Left renal pelvis (tissue), 4 donors: ENCODE measurements around the gene SRPK2. TPM values are rescaled to one million over a fixed set of nuclear protein-coding genes. Genes with fewer than 3 reads are reported as not detected.

Experiments
- DNase-seq, 4 donors: peaks; one replicate each; pipeline ENCODE4 v3.0.0-alpha.2; 2013; ENCODE audit warnings: low read depth in 4 of 4, low spot score in 3 of 4
- polyA plus RNA-seq, 4 donors: library from polyadenylated mRNA; unstranded; fragments of 120-200 nt; gene quantifications; one replicate each; pipeline ENCODE4 v1.2.1, GENCODE V29; 2013; ENCODE audit not compliant: insufficient read length in 4 of 4

The SRPK2 gene
- polyA plus RNA-seq, 4 donors = 49.2 to 67.3 (median 56.3) TPM

GRCh38 chr7:105229641-105230040, 159.1 kb downstream of the SRPK2 start:
- DNase-seq = no peak

- DNase-seq = no peak
Measured at GRCh38 chr7:105228555-105228954, 160.2 kb downstream of the SRPK2 start.

- no peak for DNase-seq
Measured at GRCh38 chr7:105227391-105227790, 161.3 kb downstream of the SRPK2 start.

DNA sequence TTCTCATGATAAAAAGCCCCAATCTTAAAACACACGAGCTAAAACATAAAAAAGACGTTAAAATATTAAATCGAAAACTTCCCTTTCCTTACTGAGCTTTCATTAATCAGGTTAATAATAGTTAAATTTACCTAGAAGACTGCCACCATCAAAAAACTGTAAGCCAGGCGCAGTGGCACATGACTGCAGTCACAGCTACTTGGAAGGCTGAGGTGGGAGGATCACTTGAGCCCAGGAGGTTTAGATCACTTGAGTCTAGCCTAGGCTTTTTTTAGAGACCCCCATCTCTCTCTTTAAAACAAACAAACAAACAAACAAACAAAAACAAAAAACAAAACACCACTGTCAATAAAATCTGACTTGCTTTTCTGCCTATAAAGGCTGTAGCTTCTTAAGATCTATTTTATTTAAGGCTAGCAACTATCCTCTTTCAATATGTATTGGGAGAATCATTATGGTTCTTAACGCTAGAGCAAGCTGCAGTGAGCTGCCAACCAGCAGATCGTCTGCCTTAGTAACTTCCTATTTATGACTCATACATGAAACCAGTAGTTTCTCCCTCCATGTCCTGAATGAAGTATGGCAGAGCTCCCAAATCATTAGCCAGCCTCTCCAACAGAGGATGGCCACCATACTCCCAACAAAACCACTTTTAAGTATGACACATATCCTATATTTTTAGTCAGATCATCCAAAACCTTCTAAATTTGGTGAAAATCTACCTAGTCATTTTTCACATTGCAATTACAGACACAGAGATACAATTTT, 163.7 kb downstream of the SRPK2 start:
- no peak for DNase-seq

DNA sequence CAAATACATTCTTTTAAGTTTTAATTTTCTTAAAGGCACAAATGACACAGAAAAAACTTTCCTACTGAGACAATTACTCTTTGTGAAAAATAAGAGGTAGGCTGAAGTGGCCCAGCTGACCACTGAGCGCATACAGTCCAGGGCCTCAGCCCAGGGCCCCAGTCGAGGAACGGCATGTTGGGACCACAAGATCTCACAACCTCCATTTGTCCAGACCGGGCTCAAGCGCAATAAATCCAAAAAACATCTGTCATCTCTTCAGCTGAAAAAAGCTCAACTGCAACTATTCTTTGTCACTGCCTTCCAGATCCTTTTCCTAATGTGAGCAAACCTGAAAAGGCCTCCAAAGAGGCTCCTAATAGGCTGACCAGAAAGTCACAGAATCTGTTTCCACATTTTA, 165.8 kb downstream of the SRPK2 start:
- no peak for DNase-seq

- no peak for DNase-seq
Measured at GRCh38 chr7:105219771-105220160, 169.0 kb downstream of the SRPK2 start.

- no peak for DNase-seq
Measured at GRCh38 chr7:105218939-105219770, 169.6 kb downstream of the SRPK2 start.

DNA sequence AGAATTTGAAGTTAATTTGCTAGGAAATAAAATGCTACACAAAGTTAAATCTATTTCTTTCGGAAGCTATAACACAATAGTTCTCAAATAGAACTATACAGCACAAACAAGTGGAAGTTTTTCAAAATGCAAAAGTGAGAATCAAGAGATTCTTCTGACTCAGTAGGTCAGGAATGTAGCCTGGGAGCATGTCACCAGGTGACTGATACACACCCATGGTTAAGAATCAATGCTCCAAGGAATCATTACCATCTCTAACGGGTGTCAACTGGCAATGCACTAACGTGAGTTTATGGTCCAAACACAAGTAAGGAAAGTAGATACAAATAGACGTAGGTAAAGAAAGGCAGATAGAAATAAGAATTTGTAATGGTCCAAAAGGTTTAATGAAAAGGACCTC, 170.5 kb downstream of the SRPK2 start:
- no peak for DNase-seq

DNA sequence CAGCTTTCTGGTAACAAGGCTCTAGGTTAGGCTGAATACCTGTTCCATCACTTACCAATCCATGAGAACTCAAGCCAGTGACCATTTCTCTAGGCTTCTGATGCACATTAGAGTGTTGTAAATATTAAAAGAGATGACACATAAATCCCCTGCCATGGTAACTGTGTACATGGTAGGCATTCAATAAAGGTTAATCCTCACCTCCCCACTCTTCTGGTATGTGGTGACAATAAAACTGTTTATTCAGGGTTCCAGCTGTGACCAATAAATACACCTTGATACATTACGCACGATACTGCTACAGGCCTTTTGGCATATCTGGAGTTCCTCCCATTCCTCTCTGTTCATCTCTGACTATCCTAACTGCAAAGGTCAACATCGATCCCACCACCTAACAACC, 171.9 kb downstream of the SRPK2 start:
- no peak for DNase-seq

DNA sequence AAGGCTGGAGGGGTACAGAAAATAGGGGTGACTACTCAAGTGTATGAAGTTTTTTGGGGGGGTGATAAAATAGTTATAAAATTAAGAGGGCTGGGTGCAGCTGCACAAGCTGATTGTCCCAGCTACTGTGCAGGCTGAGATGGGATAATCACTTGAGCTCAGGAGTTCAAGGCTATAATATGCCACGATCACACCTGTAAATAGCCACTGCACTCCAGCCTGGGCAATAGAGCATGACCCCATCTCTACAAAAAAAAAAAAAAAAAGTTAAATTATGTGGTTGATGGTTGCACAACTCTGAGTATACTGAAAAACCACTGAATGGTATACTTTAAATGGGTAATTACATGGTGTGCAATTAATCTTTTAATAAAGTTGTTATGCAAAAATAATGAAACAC, 172.9 kb downstream of the SRPK2 start:
- DNase-seq = no peak

- DNase-seq = no peak
Measured at GRCh38 chr7:105215182-105215581, 173.5 kb downstream of the SRPK2 start.

DNA sequence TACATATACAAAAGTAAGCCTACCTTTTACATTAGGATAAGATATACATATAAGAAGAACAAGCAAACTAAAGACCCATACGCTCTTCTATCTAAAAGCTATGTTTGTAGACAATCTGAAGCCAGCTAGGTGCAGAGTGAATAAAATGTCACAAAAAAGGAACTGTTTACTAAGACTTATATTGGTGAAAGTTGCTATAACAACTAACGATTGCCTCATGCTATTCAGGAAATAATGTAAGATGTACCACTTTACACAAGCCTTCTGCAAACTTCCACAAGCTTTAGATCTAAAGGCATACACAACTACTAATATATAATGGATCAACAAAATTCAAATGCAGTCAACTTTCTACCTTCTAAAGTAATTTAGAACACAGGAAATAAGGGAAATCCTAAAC, 175.1 kb downstream of the SRPK2 start:
- DNase-seq = no peak

DNA sequence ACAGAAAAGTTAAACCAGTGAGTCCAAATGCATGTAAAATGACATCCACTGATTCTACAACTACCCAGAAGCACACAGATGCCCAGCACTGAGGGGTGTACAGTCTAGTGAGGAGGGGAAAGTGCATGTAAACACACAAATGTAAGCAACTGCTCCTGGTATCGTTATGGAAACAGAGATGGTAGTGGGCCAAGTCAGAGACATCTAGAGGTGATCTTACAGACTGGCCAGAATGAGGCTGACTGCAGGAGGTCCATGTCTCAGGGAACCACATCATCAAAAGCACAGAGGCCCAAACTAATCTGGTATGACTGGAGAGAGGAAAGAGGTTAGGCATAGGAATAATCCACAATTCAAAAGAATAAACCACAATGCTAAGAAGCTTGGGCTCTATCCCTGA, 176.5 kb downstream of the SRPK2 start:
- DNase-seq = no peak

DNA sequence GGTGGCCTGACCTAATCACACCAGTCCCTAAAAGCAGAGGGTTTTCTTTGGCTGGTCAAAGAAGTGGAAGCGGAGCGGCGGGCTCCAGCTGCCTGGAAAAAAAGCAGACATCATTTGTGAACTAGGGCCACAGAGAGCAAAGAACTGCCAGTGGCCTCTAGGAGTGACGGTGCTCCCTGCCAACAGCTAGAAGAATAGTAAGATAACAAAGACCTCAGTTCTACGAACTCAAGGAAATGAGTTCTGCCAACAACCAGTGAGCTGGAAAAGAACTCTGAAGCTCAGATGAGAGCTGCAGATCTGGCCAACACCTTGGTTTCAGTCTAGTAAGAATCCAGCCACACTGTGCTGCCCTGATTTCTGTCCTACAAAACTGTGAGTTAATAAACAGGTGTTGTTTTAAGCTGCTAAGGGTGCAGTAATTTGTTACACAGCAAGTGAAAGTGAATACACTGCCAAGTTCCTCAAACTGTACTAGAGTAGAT, 178.0 kb downstream of the SRPK2 start:
- DNase-seq = no peak

GRCh38 chr7:105209870-105210269, 178.9 kb downstream of the SRPK2 start:
- no peak for DNase-seq

- no peak for DNase-seq
Measured at GRCh38 chr7:105209433-105209832, 179.3 kb downstream of the SRPK2 start.

GRCh38 chr7:105206985-105207384, 181.7 kb downstream of the SRPK2 start:
- no peak for DNase-seq

DNA sequence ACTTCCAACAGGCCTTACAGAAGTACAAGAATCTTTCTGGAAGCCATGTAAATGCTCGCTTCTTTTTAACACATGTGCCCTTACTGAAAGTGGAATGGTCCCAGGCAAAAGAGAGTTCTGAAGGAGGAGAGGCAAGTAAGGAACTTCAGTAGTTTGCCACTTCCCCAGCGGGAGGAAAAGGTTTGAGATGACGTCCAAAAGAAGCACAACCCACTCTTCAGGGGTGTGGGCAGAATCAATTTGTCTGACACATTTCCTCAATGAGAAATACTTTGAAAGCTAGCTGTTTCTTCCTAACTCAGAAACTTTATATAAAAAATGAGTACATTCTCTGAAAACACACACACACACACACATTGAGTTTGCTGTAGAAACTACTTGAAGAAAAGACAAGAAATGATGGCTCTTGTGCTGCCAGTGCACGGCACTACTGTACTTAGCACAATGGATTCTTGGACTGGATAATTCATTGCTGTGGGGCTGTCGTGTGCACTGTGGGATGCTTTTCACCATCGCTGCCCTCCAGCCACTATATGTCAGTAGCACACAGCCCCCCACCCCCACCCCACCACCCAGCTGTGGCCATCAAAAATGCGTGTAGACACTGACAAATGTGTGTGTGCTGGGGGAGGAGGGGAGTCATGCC, 183.0 kb downstream of the SRPK2 start:
- DNase-seq = no peak

DNA sequence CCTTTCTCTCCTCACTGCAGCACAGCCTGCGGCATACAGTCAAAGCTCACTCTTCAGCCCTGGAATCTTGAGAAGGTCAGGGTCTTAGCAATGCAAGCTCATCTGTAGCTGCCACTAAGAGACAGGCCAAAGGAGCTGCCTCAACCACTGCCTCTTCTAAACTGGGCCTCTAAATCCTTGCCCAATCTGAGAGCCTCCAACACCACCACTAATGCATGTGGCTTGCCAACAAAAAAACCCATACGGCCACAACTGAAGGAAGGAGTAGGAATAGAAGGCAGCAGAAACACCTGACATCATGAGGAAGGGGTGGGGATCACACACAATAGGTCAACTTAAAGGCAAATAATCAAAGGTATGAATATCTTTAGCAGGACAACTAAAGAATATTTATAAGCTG, 183.8 kb downstream of the SRPK2 start:
- DNase-seq = no peak

DNA sequence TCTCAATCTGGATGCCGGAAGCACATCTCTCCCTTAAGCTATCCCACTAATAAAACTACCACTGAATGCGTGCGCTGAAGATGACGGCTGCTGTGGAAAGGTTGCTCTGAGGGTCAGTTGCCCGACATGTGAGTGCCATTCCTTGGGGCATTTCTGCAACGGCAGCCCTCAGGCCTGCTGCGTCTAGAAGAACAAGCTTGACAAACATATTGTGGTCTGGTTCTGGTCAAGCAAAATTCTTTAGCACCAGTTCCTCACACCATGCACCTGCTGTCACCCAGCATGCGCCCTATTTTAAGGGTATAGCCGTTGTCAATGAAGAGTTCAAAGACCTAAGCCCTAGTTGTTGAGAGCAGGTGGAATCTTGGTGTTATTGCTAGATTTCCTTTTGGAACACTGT, 184.2 kb downstream of the SRPK2 start:
- no peak for DNase-seq

DNA sequence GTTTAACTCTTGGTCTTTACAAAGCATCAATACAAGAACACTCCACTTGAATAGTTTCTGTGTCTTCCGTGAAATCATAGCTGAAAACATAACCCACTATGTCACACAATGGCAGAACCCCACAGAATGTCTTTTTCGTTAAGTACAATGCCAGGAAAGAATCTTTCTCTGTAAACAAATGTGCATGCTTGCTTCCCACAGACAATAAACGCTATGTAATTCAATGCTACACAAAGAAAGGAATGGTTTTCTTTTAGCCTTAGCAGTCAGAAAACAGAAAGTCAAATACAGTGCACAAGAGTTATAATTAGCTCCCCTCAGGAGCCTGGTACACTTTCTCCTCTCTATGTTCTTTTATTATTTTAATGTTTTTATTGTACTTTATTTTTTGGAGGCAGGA, 186.1 kb downstream of the SRPK2 start:
- no peak for DNase-seq
